ENCODE measurements around the gene CD99. TPM values are rescaled to one million over a fixed set of nuclear protein-coding genes. Genes with fewer than 3 reads are reported as not detected.

Gene CD99
- 100 to 1,000 TPM; 134 to 178 (median 143) TPM for total RNA-seq

DNA sequence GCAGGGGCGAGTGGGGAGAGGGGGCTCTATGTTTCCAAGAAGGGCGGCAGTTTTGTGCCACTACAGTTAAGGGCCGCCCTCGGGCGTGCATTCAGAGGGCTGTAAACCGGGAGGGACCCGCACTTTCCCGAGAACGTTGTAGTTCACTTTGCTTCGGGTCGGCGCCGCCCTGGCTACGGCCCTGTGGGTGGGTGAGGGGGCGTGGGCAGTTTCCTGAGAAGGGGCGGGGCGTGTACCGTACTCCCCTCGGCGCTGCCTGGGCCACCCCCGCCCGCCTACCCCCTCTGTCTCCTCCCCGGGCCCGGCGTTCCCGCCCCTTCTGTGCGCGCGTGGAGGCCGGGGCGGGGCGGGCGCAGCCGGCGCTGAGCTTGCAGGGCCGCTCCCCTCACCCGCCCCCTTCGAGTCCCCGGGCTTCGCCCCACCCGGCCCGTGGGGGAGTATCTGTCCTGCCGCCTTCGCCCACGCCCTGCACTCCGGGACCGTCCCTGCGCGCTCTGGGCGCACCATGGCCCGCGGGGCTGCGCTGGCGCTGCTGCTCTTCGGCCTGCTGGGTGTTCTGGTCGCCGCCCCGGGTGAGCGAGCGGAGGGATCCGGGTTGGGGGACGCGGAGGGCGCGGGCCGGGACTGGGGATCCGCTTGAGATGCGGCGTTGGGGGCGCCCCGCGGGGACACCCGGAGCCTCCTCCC is at the start of gene CD99:
Gene CD99, plus strand, starts transcription at position 440 of the 687 bp plus-strand sequence. Its CDS starts 66 bp downstream, at position 506.
- TF ChIP-seq EP300 (IDR thresholded peaks at IDR 0.05; ENCODE audit: low read depth), result no peak
- peak; percentile 81 for TF ChIP-seq POLR2A (IDR thresholded peaks at IDR 0.05)
- peak; percentile 82 to 94 (median 88) for TF ChIP-seq POLR2AphosphoS5 (IDR thresholded peaks at IDR 0.05)
- H3K4me3 ChIP-seq, result peak within 1 kb of the TSS; percentile 89 to 98 (median 92)
- intact Hi-C loops (cut with DNase I; ENCODE audit: low total_unique reads), result no loop called here
- no peaks in the 10 kb centered on the region for H3K36me3 ChIP-seq
- H3K27me3 ChIP-seq, result no peaks in the 10 kb centered on the region
- in situ Hi-C loops (cut with MboI; ENCODE audit: low pct_ligation_motif_present in 1 of 4, low pct_unique_long_range_greater_than_20kb in 1 of 4, low sequenced_read_pairs in 3 of 4), result no loop called here
- DNase-seq, result peak; percentile 96
- WGBS, 2 donors (ENCODE audit: low coverage in 1 of 2), result 1% methylated on average over 30 of the region's 73 CpGs; no CpG with 5 or more reads in 1 of the 2 donors
- peak within 1 kb of the TSS; percentile 93 to 95 (median 94) for H3K27ac ChIP-seq
- no peaks in the 10 kb centered on the region for H3K9me3 ChIP-seq
- peaks cover 5 to 49% (median 34%) of the 10 kb centered on the region in 4 donors for H3K4me1 ChIP-seq

DNA sequence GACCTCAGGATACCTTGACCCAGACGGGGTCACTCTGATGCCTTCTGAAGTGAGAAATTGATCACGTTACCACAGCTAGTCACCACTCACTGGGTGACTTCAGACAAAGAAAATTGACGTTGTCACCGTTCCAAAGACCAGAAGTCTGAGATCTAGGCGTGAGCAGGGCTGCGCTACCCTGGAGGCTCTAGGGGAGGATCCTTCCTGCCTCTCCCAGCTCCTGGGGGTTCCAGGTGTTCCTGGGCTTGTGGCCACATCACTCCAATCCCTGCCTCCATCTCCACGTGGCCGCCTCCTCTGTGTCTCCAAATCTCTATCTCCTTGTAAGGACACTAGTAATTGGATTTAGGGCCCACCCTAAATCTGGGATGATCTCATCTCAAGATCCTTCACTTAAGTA is 48.9 kb upstream of the CD99 start:
- Histone ChIP-seq H3K36me3 (no peaks in the 10 kb centered on the region), H3K4me3 (no peak overlapping the region), H3K27me3 (no peaks in the 10 kb centered on the region), H3K27ac (no peak overlapping the region), H3K9me3 (no peaks in the 10 kb centered on the region), H3K4me1 (no peaks in the 10 kb centered on the region)
- TF ChIP-seq EP300 (IDR thresholded peaks at IDR 0.05; ENCODE audit: low read depth) (no peak), CTCF (IDR thresholded peaks at IDR 0.05) (no peak), POLR2AphosphoS5 (IDR thresholded peaks at IDR 0.05) (no peak), POLR2A (IDR thresholded peaks at IDR 0.05) (no peak)
- DNase-seq, result no peak
- WGBS, 2 donors (ENCODE audit: low coverage in 1 of 2), result 75 to 90% methylated on average over 2 to 8 of the region's 8 CpGs
- intact Hi-C loops (cut with DNase I; ENCODE audit: low total_unique reads) (no loop called here), in situ Hi-C loops (cut with MboI; ENCODE audit: low pct_ligation_motif_present in 1 of 4, low pct_unique_long_range_greater_than_20kb in 1 of 4, low sequenced_read_pairs in 3 of 4) (loop anchor here in 2 of 4 donors (10.0 kb wide), 1 partner anchor 173 kb away; no protein-coding TSS in a partner anchor)

DNA sequence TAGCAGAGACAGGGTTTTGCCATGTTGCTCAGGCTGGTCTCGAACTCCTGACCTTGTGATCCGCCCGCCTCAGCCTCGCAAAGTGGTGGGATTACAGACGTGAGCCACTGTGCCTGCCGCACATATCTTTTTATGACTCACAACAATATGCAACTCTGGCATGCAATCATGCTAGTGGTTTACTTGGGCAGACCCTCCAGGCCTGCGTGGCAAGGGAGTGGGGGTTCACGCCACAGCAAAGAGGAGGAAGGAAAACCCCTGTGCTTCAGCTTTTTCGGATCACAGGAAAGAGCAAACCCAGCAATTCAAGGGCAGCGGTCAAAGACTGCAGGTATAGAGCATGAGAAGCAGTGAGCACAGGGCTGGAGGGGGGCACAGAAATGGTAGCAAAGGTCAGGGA is 48.3 kb upstream of the CD99 start:
- H3K27me3 ChIP-seq, result no peaks in the 10 kb centered on the region
- H3K27ac ChIP-seq, result no peak overlapping the region
- H3K36me3 ChIP-seq, result no peaks in the 10 kb centered on the region
- in situ Hi-C loops (cut with MboI; ENCODE audit: low pct_ligation_motif_present in 1 of 4, low pct_unique_long_range_greater_than_20kb in 1 of 4, low sequenced_read_pairs in 3 of 4), result loop anchor here in 2 of 4 donors (10.0 kb wide), 1 partner anchor 172 kb away; no protein-coding TSS in a partner anchor
- TF ChIP-seq CTCF (IDR thresholded peaks at IDR 0.05) (no peak), POLR2AphosphoS5 (IDR thresholded peaks at IDR 0.05) (no peak), EP300 (IDR thresholded peaks at IDR 0.05; ENCODE audit: low read depth) (no peak), POLR2A (IDR thresholded peaks at IDR 0.05) (no peak)
- no peaks in the 10 kb centered on the region for H3K9me3 ChIP-seq
- no peak for DNase-seq
- H3K4me3 ChIP-seq, result no peak overlapping the region
- intact Hi-C loops (cut with DNase I; ENCODE audit: low total_unique reads), result no loop called here
- WGBS, 2 donors (ENCODE audit: low coverage in 1 of 2), result 82 to 93% methylated on average over 6 to 10 of the region's 10 CpGs
- no peaks in the 10 kb centered on the region for H3K4me1 ChIP-seq

DNA sequence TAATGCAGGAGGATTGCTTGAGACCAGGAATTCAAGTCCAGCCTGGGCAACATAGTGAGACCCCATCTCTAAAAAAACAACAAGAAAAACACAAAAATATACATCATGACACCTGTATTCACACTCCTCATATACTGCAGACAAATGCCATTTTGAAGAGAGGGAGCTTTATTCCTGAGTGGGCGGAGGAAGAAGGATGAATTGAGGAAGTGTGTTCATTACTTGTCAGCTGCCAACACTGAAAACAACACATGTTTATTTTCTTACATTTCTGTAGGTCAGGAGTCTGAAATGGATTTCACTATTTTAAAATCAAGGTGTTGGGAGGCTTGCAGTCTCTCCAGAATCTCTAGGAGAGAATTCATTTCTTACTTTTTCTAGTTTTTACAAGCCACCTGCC is 47.2 kb upstream of the CD99 start:
- intact Hi-C loops (cut with DNase I; ENCODE audit: low total_unique reads) (no loop called here), in situ Hi-C loops (cut with MboI; ENCODE audit: low pct_ligation_motif_present in 1 of 4, low pct_unique_long_range_greater_than_20kb in 1 of 4, low sequenced_read_pairs in 3 of 4) (loop anchor here in 2 of 4 donors (10.0 kb wide), 1 partner anchor 171 kb away; no protein-coding TSS in a partner anchor)
- Histone ChIP-seq H3K27me3 (no peaks in the 10 kb centered on the region), H3K27ac (no peak overlapping the region), H3K4me1 (no peaks in the 10 kb centered on the region), H3K9me3 (no peaks in the 10 kb centered on the region), H3K36me3 (no peaks in the 10 kb centered on the region), H3K4me3 (no peak overlapping the region)
- WGBS, 2 donors (ENCODE audit: low coverage in 1 of 2), result 78 to 100% methylated on average over 1 of the region's 1 CpG
- no peak for TF ChIP-seq CTCF (IDR thresholded peaks at IDR 0.05)
- TF ChIP-seq POLR2AphosphoS5 (IDR thresholded peaks at IDR 0.05), result no peak
- TF ChIP-seq EP300 (IDR thresholded peaks at IDR 0.05; ENCODE audit: low read depth), result no peak
- no peak for TF ChIP-seq POLR2A (IDR thresholded peaks at IDR 0.05)
- no peak for DNase-seq
